Activated T-cell treated with anti-CD3 and anti-CD28 coated beads, Interleukin-2, amount 50 U/mL, for 4 hours (primary cell): ENCODE data around the gene TARBP2. TPM values are rescaled to one million over a fixed set of nuclear protein-coding genes. Genes with fewer than 3 reads are reported as not detected.

ENCODE experiments used
- ATAC-seq, 2 donors: fragments of 200-7000 bp; cut with Tn5 transposase; one replicate each; pipeline ENCODE4 v1.10.0; 2021
- DNase-seq: peaks from one replicate; pipeline ENCODE4 v3.0.0-alpha.2; 2020
- H3K27me3 Mint-ChIP-seq: one replicate; pipeline ENCODE4 v1.8.0; 2021; ENCODE audit warnings: low read depth, mixed read lengths
- H3K36me3 Mint-ChIP-seq: one replicate; pipeline ENCODE4 v1.8.0; 2022; ENCODE audit warnings: mixed read lengths; ENCODE audit not compliant: insufficient read depth
- H3K4me1 Mint-ChIP-seq: one replicate; pipeline ENCODE4 v1.8.0; 2021; ENCODE audit warnings: low read depth, mixed read lengths
- H3K4me3 Mint-ChIP-seq: one replicate; pipeline ENCODE4 v1.8.0; 2021; ENCODE audit warnings: mild to moderate bottlenecking, moderate library complexity, mixed read lengths
- H3K9me3 Mint-ChIP-seq: one replicate; pipeline ENCODE4 v1.8.0; 2021; ENCODE audit warnings: mixed read lengths
- total RNA-seq, 3 donors: library from RNA; stranded (reverse); gene quantifications; one replicate each; pipeline ENCODE4 v1.2.1, GENCODE V29; 2021

TARBP2 gene
- total RNA-seq, 3 donors from 2014 or later, result 62.6 to 71.4 (median 64.3) TPM

DNA sequence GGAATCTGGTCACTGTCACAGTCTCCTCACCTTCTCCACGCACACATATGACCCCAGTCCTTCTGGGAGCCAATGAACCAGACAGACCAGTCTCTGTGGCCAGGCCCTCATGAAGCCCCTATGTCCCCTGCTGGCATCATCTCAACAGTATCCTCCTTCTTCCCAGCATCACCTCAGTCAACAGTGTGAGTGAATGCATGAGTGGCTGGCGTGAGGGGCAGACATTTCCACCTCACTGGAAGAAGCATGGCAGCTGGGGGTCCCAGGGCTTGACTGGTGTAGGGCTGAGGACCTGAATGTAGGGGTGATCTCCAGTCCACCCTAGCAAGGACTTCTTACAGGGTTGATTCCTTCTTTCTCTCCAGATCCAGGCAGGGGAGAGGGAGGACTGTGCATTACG lies 3.6 kb upstream of the TARBP2 start:
- Mint-ChIP-seq H3K9me3 (no peaks in the 10 kb centered on the region), H3K4me3 (no peak overlapping the region), H3K4me1 (peaks cover 45% of the 10 kb centered on the region), H3K27me3 (no peaks in the 10 kb centered on the region), H3K36me3 (no peaks in the 10 kb centered on the region)
- DNase-seq, result no peak
- no peak for ATAC-seq

DNA sequence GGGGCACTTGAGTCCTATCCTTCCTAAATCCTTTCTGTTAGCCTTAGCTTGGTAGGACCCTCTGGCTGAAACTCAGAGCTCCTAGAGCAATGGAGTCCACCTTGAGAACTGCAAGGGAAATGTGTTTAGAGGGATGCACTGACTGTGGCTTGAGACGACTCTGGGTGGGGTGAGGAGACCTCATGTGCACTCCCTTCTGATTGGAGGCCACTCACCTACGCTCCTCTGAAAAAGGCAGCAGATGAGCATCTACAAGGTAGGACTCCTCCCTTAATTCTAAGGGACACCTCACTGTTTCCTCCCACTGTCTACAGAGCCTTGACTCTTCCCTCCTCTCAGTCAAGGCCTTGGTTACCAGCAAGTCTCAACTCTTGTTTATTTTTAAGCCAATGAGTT lies 2.9 kb upstream of the TARBP2 start:
- no peaks in the 10 kb centered on the region for H3K9me3 Mint-ChIP-seq
- no peaks in the 10 kb centered on the region for H3K27me3 Mint-ChIP-seq
- peak overlapping the region; percentile 87 for H3K4me3 Mint-ChIP-seq
- H3K4me1 Mint-ChIP-seq, result peaks cover 46% of the 10 kb centered on the region
- DNase-seq (no peak), ATAC-seq (no peak)
- H3K36me3 Mint-ChIP-seq, result no peaks in the 10 kb centered on the region

- Mint-ChIP-seq H3K36me3 (no peaks in the 10 kb centered on the region), H3K4me3 (peak within 1 kb of the TSS; percentile 87), H3K9me3 (no peaks in the 10 kb centered on the region), H3K4me1 (peaks cover 38% of the 10 kb centered on the region), H3K27me3 (no peaks in the 10 kb centered on the region)
- ATAC-seq, result peak; percentile 6 to 8
- DNase-seq, result peak; percentile 39
Observed at GRCh38 chr12:53499266-53500141, 1.6 kb upstream of the TARBP2 start, which contains the start of gene MAP3K12. TSS of gene MAP3K12 (minus strand) at chr12:53499458. CDS start at chr12:53487391, 12,067 bp downstream.

DNA sequence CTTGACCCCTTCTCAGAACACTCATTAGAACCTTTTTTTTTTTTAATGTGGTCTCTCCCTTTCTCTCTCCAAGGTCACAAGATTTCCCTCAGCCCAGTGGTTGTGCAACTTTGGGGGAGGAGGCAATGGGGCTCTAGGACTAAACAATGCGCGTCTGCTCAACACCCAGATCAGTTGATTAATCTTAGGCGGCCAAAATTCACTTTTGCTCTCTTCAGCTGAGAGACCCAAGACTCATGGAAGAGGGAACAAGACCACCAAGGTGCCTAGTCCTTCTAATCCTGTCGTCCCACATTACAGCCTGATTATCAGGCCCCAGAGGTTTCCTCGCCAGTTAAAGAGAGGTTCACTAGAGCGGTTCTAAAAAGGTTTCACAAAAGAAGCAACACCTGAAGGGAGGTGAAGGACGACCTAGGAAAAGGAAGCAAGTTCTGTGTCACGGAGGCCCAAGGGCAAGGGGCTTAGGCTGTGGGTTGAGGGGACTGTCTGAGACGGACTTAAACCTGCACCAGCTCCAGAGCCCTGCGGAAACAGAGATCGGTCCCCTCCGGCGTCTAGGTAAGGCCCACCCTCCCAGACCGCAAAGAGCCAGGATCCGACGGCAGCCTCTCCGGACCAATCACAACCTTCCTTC lies 824 bp upstream of the TARBP2 start:
- peaks cover 3% of the 10 kb centered on the region for H3K36me3 Mint-ChIP-seq
- H3K9me3 Mint-ChIP-seq, result no peaks in the 10 kb centered on the region
- H3K27me3 Mint-ChIP-seq, result no peaks in the 10 kb centered on the region
- peaks cover 37% of the 10 kb centered on the region for H3K4me1 Mint-ChIP-seq
- H3K4me3 Mint-ChIP-seq, result peak overlapping the region; percentile 87
- ATAC-seq (no peak), DNase-seq (no peak)

- Mint-ChIP-seq H3K36me3 (peaks cover 10% of the 10 kb centered on the region), H3K4me1 (peaks cover 33% of the 10 kb centered on the region), H3K9me3 (no peaks in the 10 kb centered on the region), H3K4me3 (peak overlapping the region; percentile 87), H3K27me3 (no peaks in the 10 kb centered on the region)
- no peak for ATAC-seq
- DNase-seq, result no peak
Observed at GRCh38 chr12:53501615-53502181, 615 bp downstream of the TARBP2 start.

GRCh38 chr12:53502331-53502730 lies 1.2 kb downstream of the TARBP2 start:
- Mint-ChIP-seq H3K4me1 (peaks cover 33% of the 10 kb centered on the region), H3K4me3 (peak overlapping the region; percentile 87), H3K9me3 (no peaks in the 10 kb centered on the region), H3K36me3 (peaks cover 10% of the 10 kb centered on the region), H3K27me3 (no peaks in the 10 kb centered on the region)
- ATAC-seq (no peak), DNase-seq (no peak)

DNA sequence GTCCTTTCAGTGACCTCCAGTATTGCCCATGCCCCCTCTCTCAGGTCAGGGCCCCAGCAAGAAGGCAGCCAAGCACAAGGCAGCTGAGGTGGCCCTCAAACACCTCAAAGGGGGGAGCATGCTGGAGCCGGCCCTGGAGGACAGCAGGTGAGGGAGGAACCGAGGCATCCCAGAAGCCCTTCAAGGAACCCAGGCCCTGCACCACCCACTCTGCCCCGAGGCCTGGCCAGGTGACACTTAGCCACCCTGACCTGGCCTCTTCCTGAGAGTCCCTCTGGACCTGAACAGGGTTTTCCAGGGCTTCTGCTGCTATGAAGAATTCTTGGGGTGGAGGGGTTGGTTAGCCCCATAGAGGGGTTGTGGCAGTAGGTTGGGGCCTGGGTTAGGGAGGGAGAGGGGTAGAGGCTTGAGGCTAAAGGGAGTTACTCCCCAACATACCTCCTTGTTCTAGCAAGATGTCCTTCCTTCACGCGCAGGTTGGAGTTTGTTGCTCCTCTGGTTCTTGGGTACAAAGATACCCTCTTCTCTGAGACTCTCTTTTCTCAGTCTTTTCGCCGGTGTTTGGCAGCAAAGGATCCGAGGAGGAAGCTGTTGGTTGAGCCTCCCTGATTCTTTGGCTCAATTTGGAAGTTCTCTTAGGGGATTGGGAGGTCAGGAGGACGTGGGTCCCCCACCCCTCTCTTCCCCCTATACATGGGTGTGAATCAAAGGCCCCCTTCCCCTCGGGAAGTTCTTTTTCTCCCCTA lies 2.1 kb downstream of the TARBP2 start:
- ATAC-seq (no peak), DNase-seq (no peak)
- Mint-ChIP-seq H3K27me3 (no peaks in the 10 kb centered on the region), H3K4me1 (peaks cover 28% of the 10 kb centered on the region), H3K9me3 (no peaks in the 10 kb centered on the region), H3K36me3 (peaks cover 10% of the 10 kb centered on the region), H3K4me3 (peak overlapping the region; percentile 19)

DNA sequence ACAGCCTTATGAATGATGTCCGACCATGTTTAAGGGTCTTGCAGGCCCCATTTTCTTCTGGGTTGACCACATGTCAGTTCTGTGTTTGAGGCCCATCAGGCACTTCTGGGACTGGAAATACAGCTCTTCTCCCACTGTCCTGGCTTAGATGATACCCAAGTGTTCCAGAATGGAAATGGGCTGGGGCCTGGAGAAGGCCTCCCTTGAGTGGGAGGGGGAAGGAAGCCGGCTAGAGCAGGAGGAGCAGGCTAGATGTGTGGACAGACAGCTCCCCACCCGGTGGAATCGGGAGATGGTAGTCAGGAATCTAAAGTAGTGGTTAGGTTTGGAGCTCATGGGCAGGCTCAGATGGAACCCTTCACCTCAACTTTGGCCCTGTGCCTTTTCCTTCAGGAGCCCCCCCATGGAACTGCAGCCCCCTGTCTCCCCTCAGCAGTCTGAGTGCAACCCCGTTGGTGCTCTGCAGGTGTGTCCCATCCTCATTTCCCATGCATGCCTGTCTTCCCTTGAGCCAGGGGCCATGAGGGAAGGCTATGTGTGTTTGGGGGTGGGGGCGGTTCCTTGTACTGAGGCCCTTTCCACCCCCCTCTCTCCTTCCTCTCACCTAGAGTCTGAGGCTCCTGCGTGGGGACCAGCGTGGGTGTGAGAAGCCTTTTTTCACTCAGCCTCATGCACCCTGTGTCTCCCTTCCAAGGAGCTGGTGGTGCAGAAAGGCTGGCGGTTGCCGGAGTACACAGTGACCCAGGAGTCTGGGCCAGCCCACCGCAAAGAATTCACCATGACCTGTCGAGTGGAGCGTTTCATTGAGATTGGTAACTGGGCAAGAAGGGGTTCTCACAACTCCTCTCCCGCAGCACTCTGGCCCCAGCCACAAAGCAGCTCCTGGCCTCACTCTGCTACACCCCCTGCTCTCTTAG lies 3.2 kb downstream of the TARBP2 start:
- ATAC-seq, result no peak
- Mint-ChIP-seq H3K9me3 (no peaks in the 10 kb centered on the region), H3K27me3 (no peaks in the 10 kb centered on the region), H3K36me3 (peaks cover 10% of the 10 kb centered on the region), H3K4me3 (no peak overlapping the region), H3K4me1 (peaks cover 26% of the 10 kb centered on the region)
- DNase-seq, result no peak

DNA sequence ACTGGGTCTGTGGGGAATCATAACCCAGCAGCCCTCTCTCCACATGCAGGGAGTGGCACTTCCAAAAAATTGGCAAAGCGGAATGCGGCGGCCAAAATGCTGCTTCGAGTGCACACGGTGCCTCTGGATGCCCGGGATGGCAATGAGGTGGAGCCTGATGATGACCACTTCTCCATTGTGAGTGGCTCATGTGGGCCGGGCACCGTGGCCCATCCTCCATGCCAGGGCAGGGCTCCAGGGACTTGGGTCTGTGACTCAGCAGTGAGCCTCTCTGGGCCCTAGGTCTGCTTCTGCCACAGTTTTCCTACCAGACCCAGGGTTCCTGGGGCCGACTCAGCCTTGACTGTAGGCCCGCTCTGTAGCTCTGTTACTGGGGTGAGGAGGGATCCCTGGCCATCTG lies 4.0 kb downstream of the TARBP2 start:
- no peaks in the 10 kb centered on the region for H3K27me3 Mint-ChIP-seq
- peaks cover 21% of the 10 kb centered on the region for H3K4me1 Mint-ChIP-seq
- DNase-seq (no peak), ATAC-seq (no peak)
- H3K9me3 Mint-ChIP-seq, result no peaks in the 10 kb centered on the region
- peaks cover 10% of the 10 kb centered on the region for H3K36me3 Mint-ChIP-seq
- no peak overlapping the region for H3K4me3 Mint-ChIP-seq

DNA sequence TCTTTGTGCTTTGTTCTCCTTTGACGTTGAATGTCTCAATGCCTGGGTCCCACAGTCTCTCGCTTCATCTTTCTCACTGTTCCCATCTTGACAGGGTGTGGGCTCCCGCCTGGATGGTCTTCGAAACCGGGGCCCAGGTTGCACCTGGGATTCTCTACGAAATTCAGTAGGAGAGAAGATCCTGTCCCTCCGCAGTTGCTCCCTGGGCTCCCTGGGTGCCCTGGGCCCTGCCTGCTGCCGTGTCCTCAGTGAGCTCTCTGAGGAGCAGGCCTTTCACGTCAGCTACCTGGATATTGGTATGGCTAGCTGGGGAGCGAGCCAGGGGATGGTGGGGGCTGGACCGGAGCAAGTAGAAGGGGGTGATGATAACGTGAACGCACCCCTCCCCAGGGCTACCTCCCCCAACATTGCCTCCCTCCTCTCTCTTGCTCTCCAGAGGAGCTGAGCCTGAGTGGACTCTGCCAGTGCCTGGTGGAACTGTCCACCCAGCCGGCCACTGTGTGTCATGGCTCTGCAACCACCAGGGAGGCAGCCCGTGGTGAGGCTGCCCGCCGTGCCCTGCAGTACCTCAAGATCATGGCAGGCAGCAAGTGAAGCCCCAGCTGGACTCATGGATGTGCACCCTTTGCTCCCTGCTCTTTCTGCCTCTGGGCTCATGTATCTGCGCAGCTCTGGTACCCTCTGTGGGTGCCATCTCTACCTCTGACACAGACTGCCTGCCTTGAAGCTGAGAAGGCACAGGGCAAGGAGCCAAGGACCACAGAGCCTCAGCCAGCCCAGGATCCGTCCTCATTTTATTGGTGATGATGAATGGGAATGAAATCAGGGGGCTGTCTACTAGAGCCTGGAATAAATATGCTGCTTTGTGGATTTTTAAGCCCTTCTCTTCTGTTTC lies 4.7 kb downstream of the TARBP2 start:
- no peaks in the 10 kb centered on the region for H3K9me3 Mint-ChIP-seq
- peaks cover 10% of the 10 kb centered on the region for H3K36me3 Mint-ChIP-seq
- no peak overlapping the region for H3K4me3 Mint-ChIP-seq

GRCh38 chr12:53506450-53506785 lies 5.3 kb downstream of the TARBP2 start:
- DNase-seq (no peak), ATAC-seq (no peak)
- Mint-ChIP-seq H3K4me3 (no peak overlapping the region), H3K36me3 (peaks cover 10% of the 10 kb centered on the region), H3K4me1 (peaks cover 19% of the 10 kb centered on the region), H3K9me3 (no peaks in the 10 kb centered on the region), H3K27me3 (no peaks in the 10 kb centered on the region)

More for the DNA sequence above, 4.7 kb downstream of the TARBP2 start:
- no peaks in the 10 kb centered on the region for H3K27me3 Mint-ChIP-seq
- no peak for ATAC-seq
- peaks cover 19% of the 10 kb centered on the region for H3K4me1 Mint-ChIP-seq
- no peak for DNase-seq

- ATAC-seq, result no peak
Observed at GRCh38 chr12:53506881-53507602, 6.0 kb downstream of the TARBP2 start, which contains the start of gene NPFF. TSS of gene NPFF (minus strand) at chr12:53507484. CDS start at chr12:53507474, 10 bp downstream.

More at GRCh38 chr12:53506881-53507602, 6.0 kb downstream of the TARBP2 start, which contains the start of gene NPFF:
- H3K36me3 Mint-ChIP-seq, result peaks cover 10% of the 10 kb centered on the region
- H3K9me3 Mint-ChIP-seq, result no peaks in the 10 kb centered on the region
- H3K27me3 Mint-ChIP-seq, result no peaks in the 10 kb centered on the region
- DNase-seq, result no peak
- no peak within 1 kb of the TSS for H3K4me3 Mint-ChIP-seq
- H3K4me1 Mint-ChIP-seq, result peaks cover 15% of the 10 kb centered on the region
